ENCODE measurements around the gene ATG4B. TPM values are rescaled to one million over a fixed set of nuclear protein-coding genes. Genes with fewer than 3 reads are reported as not detected.

Gene ATG4B
- total and polyA plus RNA-seq, 2 of the 8 experiments (the other 6 are each of a cell fraction or from before 2014, with no cell fraction given): 103 to 155 TPM

DNA sequence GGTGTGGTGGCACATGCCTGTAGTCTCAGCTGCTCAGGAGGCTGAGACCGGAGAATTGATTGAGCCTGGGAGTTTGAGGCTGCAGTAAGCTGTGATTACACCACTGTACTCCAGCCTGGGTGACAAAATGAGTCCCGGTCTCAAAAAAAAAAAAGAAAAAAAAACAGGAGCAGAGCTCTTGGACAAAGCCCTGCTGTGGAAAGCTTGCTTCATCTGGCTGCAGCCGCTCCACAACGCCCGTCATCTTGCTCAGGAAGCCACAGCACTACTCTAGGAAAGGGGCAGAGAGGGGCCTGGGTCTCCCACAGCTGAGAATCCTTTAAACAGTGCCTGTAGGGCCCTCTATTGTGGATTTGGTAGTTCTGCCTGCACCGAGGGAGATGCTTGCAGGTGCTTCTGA, 11.0 kb downstream of the ATG4B start:
- peaks cover 21 to 77% of the 10 kb centered on the region in 2 experiments for H3K79me2 ChIP-seq (ENCODE audit: control insufficient read depth in 1 of 2, insufficient read depth in 2 of 2, low read length in 2 of 2)
- no peak overlapping the region for H2AK5ac ChIP-seq (ENCODE audit: low read depth, low read length)
- H2BK12ac ChIP-seq (ENCODE audit: low read depth, low read length): no peak overlapping the region
- H4K8ac ChIP-seq (ENCODE audit: extremely low read depth, insufficient read depth, low read length): no peak overlapping the region
- no peak for DNase-seq (ENCODE audit: low read depth in 1 of 2, low spot score in 2 of 2)
- H3K36me3 ChIP-seq (ENCODE audit: control insufficient read depth in 2 of 4, insufficient read depth in 4 of 4, low read length in 3 of 4): peaks cover 2 to 22% (median 7%) of the 10 kb centered on the region in 4 experiments; a peak in 6 of 8 replicates
- H3K9ac ChIP-seq (replicated peaks in 1 of 4; ENCODE audit: extremely low read depth in 1 of 4, low read depth in 3 of 4, low read length in 3 of 4): no peak overlapping the region
- no peak overlapping the region for H3K4ac ChIP-seq (replicated peaks; ENCODE audit: insufficient read length, low read depth, low read length)
- no peak overlapping the region for H4K91ac ChIP-seq (replicated peaks; ENCODE audit: insufficient read length, low read length)
- POLR2A ChIA-PET (ENCODE audit: partially characterized antibody): interaction anchor here (0.6 to 2.2 kb wide), 5 partner anchors 10 to 250 kb away, joined by 3 to 6 read pairs (median 4); partner anchors contain the start of gene ATG4B
- H2AFZ ChIP-seq (ENCODE audit: low read length): no peak overlapping the region
- H3K56ac ChIP-seq (replicated peaks; ENCODE audit: insufficient read length, low read depth, low read length): no peak overlapping the region
- H3K79me1 ChIP-seq (ENCODE audit: low read depth, low read length): peaks cover 21% of the 10 kb centered on the region
- H3K23me2 ChIP-seq (ENCODE audit: low read depth, low read length): no peaks in the 10 kb centered on the region
- CTCF ChIA-PET (ENCODE audit: partially characterized antibody): interaction anchor here (1.0 to 3.2 kb wide), 5 partner anchors 11 to 43 kb away, joined by 3 to 29 read pairs (median 4); no protein-coding TSS in a partner anchor
- TF ChIP-seq RXRA (IDR thresholded peaks at IDR 0.05; ENCODE audit: insufficient read depth, low read depth, low read length): no peak
- H3K23ac ChIP-seq (ENCODE audit: insufficient read length): no peak overlapping the region
- FAIRE-seq: no peak
- H3K27ac ChIP-seq (ENCODE audit: low read depth, low read length): no peak overlapping the region
- H3K18ac ChIP-seq (ENCODE audit: extremely low read depth, low read length): no peak overlapping the region
- WGBS, 2 experiments (ENCODE audit: extremely low coverage in 1 of 2, insufficient coverage in 1 of 2, insufficient read length in 1 of 2, insufficient replicate concordance in 2 of 2, low coverage in 1 of 2, low lambda C conversion rate in 2 of 2, missing lambda C conversion rate in 1 of 2): 87% methylated on average over 6 of the region's 6 CpGs; no CpG with 5 or more reads in 1 of the 2 experiments
- no peak overlapping the region for H2BK15ac ChIP-seq (ENCODE audit: low read length)
- no peak overlapping the region for H2BK5ac ChIP-seq (ENCODE audit: low read depth, low read length)
- H2BK120ac ChIP-seq (replicated peaks; ENCODE audit: low read depth, low read length): no peak overlapping the region
- no peak overlapping the region for H4K5ac ChIP-seq (ENCODE audit: insufficient read length, low read depth, low read length)
- H3K9me3 ChIP-seq (ENCODE audit: insufficient read depth in 2 of 2, low read depth in 1 of 2, low read length in 1 of 2): no peaks in the 10 kb centered on the region
- H3K14ac ChIP-seq (ENCODE audit: insufficient read length): no peak overlapping the region
- no peak overlapping the region for H3K4me3 ChIP-seq (ENCODE audit: extremely low read depth in 1 of 4, insufficient read depth in 2 of 4, low read depth in 3 of 4, low read length in 4 of 4)
- peaks cover 31 to 35% of the 10 kb centered on the region in 2 experiments for H4K20me1 ChIP-seq (replicated peaks in 1 of 2; ENCODE audit: control insufficient read depth in 1 of 2, insufficient read depth in 2 of 2, low read length in 2 of 2)
- H3K27me3 ChIP-seq (replicated peaks in 1 of 4; ENCODE audit: control insufficient read depth in 3 of 4, extremely low read depth in 1 of 4, insufficient read depth in 3 of 4, low read length in 3 of 4): no peaks in the 10 kb centered on the region
- no peak overlapping the region for H3K4me2 ChIP-seq (ENCODE audit: insufficient read depth in 1 of 2, low read depth in 2 of 2, low read length in 2 of 2)
- H2BK20ac ChIP-seq (ENCODE audit: low read length): no peak overlapping the region
- H3K4me1 ChIP-seq (replicated peaks in 1 of 4; ENCODE audit: control insufficient read depth in 3 of 4, insufficient read depth in 4 of 4, low read length in 3 of 4): peaks cover 2 to 11% (median 4%) of the 10 kb centered on the region in 4 experiments

All from H1 (cell line).